AG04450 (cell line): ENCODE data around the gene EML3. TPM values are rescaled to one million over a fixed set of nuclear protein-coding genes. Genes with fewer than 3 reads are reported as not detected.
A peak's percentile ranks its signal among the peaks of the same experiment; 100 is the strongest.

Experiments
- CTCF ChIA-PET: fragments of 300-600, 350-600 bp; formaldehyde crosslinking; extraction: SDS; loops from one replicate; lab custom pipeline; 2022; ENCODE audit warnings: antibody characterized with exemption, inconsistent platforms; lab: Charles Lee
- POLR2A ChIA-PET: fragments of 350-600 bp; formaldehyde crosslinking; extraction: SDS; loops from one replicate; lab custom pipeline; 2021; ENCODE audit warnings: antibody characterized with exemption, inconsistent platforms; lab: Yijun Ruan, JAX
- DNase-seq: peaks from one replicate; pipeline ENCODE4 v3.0.0-alpha.2; 2011; ENCODE audit warnings: low read depth, low spot score
- H3K27ac ChIP-seq: one replicate; pipeline ENCODE4 v1.5.1; 2012; ENCODE audit warnings: low read depth, low read length, control low read depth
- H3K27me3 ChIP-seq: one replicate; pipeline ENCODE4 v1.6.0; 2012; ENCODE audit warnings: low read length; ENCODE audit not compliant: control insufficient read depth, insufficient read depth
- H3K4me3 ChIP-seq: 2 replicates; pipeline ENCODE4 v1.5.1; 2011; ENCODE audit warnings: mild to moderate bottlenecking, low read depth, low read length, control low read depth
- H3K9me3 ChIP-seq: 2 replicates; pipeline ENCODE4 v1.5.1; 2012; ENCODE audit warnings: low read length; ENCODE audit not compliant: control insufficient read depth, insufficient read depth
- CTCF ChIP-seq: IDR thresholded peaks from 2 replicates; pipeline ENCODE4 v1.5.1; 2011; ENCODE audit warnings: low read depth, low read length, control low read depth, inconsistent platforms
- polyA plus RNA-seq: library from polyadenylated mRNA; depleted of rRNA; stranded (reverse); fragments of >200 nt; gene quantifications from 2 replicates; pipeline ENCODE4 v1.2.3, GENCODE V29; 2011; rRNA removed
- small RNA-seq: library from RNA; depleted of rRNA; stranded (forward); fragments of <200 nt; gene quantifications from one replicate; pipeline ENCODE3, GENCODE V24; 2012; ENCODE audit warnings: low read depth; ENCODE audit not compliant: insufficient read length

Gene EML3
- polyA plus RNA-seq, 1 experiment: 18.6 TPM

DNA sequence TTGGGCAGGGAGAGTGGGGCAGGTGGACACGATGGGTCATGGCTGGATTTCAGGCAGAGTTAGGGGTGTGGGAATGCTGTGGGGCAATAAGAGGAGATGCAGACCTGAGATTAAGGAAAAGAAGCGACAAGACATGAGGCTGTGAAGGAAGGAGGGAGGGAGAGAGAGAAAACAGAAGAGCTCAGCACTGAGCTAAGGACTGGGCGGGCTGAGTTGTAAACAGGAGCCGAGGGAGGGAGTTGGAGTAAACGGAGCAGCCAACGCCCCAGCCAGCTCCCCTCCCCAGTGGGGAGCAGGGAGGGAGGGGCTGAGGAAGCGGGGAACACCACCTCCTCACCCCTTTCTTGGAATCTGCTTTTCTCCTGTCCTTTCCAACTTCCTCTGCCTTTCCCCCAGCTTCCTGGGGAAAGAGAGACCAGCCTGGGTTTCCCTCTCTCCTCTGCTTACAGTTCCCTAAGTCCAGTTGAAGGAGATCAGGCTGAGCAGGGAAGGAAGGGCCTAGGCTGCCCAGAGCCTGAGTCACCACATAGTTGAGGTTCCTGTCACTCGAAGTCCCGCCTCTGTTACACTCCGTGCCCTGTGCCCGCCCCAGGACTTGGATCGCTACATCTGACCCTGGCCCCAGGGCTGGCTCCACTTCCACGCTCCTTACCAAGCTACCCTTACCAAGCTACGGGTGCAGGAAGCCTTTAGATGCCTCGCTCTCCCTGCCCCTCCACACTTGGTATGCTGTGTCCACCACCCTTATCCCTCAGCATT lies 59.3 kb downstream of the EML3 start:
- TF ChIP-seq CTCF: no peak
- H3K9me3 ChIP-seq: no peaks in the 10 kb centered on the region; the same call in 1 of the 2 replicates

GRCh38 chr11:62552485-62553079 lies 60.0 kb downstream of the EML3 start:
- Histone ChIP-seq H3K9me3 (no peaks in the 10 kb centered on the region; the same call in 1 of the 2 replicates), H3K27ac (peak overlapping the region; percentile 97), H3K27me3 (no peaks in the 10 kb centered on the region), H3K4me3 (peak overlapping the region; percentile 49)
- TF ChIP-seq CTCF: no peak
- POLR2A ChIA-PET: interaction anchor here (0.6 to 4.6 kb wide), 15 partner anchors 9 to 289 kb away, joined by 3 to 28 read pairs (median 5); partner anchors contain the start of genes C11orf98, CSKMT, EEF1G and MTA2
- CTCF ChIA-PET: interaction anchor here (1.4 to 5.1 kb wide), 5 partner anchors 8 to 173 kb away, joined by 3 to 38 read pairs (median 32); no protein-coding TSS in a partner anchor
- no peak for DNase-seq

More for the DNA sequence above, 59.3 kb downstream of the EML3 start:
- ChIA-PET POLR2A (interaction anchor here (0.6 to 4.6 kb wide), 14 partner anchors 9 to 288 kb away, joined by 3 to 28 read pairs (median 6); partner anchors contain the start of genes C11orf98, CSKMT, EEF1G and MTA2), CTCF (interaction anchor here (1.4 to 5.1 kb wide), 5 partner anchors 7 to 174 kb away, joined by 3 to 38 read pairs (median 32); no protein-coding TSS in a partner anchor)
- peak; percentile 84 for DNase-seq
- Histone ChIP-seq H3K27ac (peak overlapping the region; percentile 97), H3K4me3 (peak overlapping the region; percentile 49), H3K27me3 (no peaks in the 10 kb centered on the region)

Small RNA genes lying within 50 kb of the gene (small RNA-seq; reads per million reads assigned to genes)
- not detected for gene AP001458.1
- gene EEF1G: not detected
- gene MIR6747: not detected

Other genes with a start within 250 kb of the EML3 start
- not detected in 2 replicates for gene SCGB1A1, start 193.7 kb downstream of the EML3 start, polyA plus RNA-seq
- gene AHNAK, start 66.0 kb downstream of the EML3 start, polyA plus RNA-seq: 231 and 243 TPM in 2 replicates
- 2,186 and 2,474 TPM in 2 replicates for gene EEF1G, start 38.9 kb downstream of the EML3 start, polyA plus RNA-seq
- gene TUT1, start 21.3 kb downstream of the EML3 start, polyA plus RNA-seq: 7.8 and 9.0 TPM in 2 replicates
- 22.9 and 36.7 TPM in 2 replicates for gene MTA2, start 10.9 kb downstream of the EML3 start, polyA plus RNA-seq
- gene ROM1, start 482 bp upstream of the EML3 start, polyA plus RNA-seq: 1.4 and 2.0 TPM in 2 replicates
- 14.5 and 20.2 TPM in 2 replicates for gene B3GAT3, start 9.2 kb upstream of the EML3 start, polyA plus RNA-seq
- gene GANAB, start 33.8 kb upstream of the EML3 start, polyA plus RNA-seq: 369 and 464 TPM in 2 replicates
- 10.6 and 12.6 TPM in 2 replicates for gene INTS5, start 40.5 kb upstream of the EML3 start, polyA plus RNA-seq
- gene C11orf98, start 52.4 kb upstream of the EML3 start, polyA plus RNA-seq: 38.8 and 43.6 TPM in 2 replicates
- gene CSKMT, start 52.5 kb upstream of the EML3 start, polyA plus RNA-seq: 4.6 and 4.7 TPM in 2 replicates
- gene UQCC3, start 58.9 kb upstream of the EML3 start, polyA plus RNA-seq: 5.4 and 6.2 TPM in 2 replicates
- gene LBHD1, start 59.5 kb upstream of the EML3 start, polyA plus RNA-seq: 2.4 and 3.2 TPM in 2 replicates
- 92.8 and 100 TPM in 2 replicates for gene UBXN1, start 66.3 kb upstream of the EML3 start, polyA plus RNA-seq
- gene LRRN4CL, start 76.8 kb upstream of the EML3 start, polyA plus RNA-seq: 4.1 and 5.7 TPM in 2 replicates
- 42.8 and 63.7 TPM in 2 replicates for gene BSCL2, start 94.6 kb upstream of the EML3 start, polyA plus RNA-seq
- gene GNG3, start 94.9 kb upstream of the EML3 start, polyA plus RNA-seq: 0.11 TPM in 1 of 2 replicates, not detected in the other
- 26.6 and 28.2 TPM in 2 replicates for gene HNRNPUL2, start 114.7 kb upstream of the EML3 start, polyA plus RNA-seq
- 32.2 and 32.5 TPM in 2 replicates for gene TTC9C, start 115.7 kb upstream of the EML3 start, polyA plus RNA-seq
- gene ZBTB3, start 141.4 kb upstream of the EML3 start, polyA plus RNA-seq: 3.2 and 3.7 TPM in 2 replicates
- 213 and 215 TPM in 2 replicates for gene POLR2G, start 148.8 kb upstream of the EML3 start, polyA plus RNA-seq
- 8.9 and 13.4 TPM in 2 replicates for gene TAF6L, start 158.6 kb upstream of the EML3 start, polyA plus RNA-seq
- gene TMEM179B, start 174.6 kb upstream of the EML3 start, polyA plus RNA-seq: 51.7 and 63.8 TPM in 2 replicates
- 12.3 and 13.5 TPM in 2 replicates for gene TMEM223, start 179.2 kb upstream of the EML3 start, polyA plus RNA-seq
- 48.9 and 66.1 TPM in 2 replicates for gene NXF1, start 192.7 kb upstream of the EML3 start, polyA plus RNA-seq
- gene STX5, start 219.3 kb upstream of the EML3 start, polyA plus RNA-seq: 51.7 and 52.1 TPM in 2 replicates
- gene TEX54, start 220.1 kb upstream of the EML3 start, polyA plus RNA-seq: not detected in 2 replicates
- 18.0 and 21.6 TPM in 2 replicates for gene WDR74, start 226.8 kb upstream of the EML3 start, polyA plus RNA-seq